ENCODE data around the gene KSR2. TPM values are rescaled to one million over a fixed set of nuclear protein-coding genes. Genes with fewer than 3 reads are reported as not detected.

Gene KSR2
- total and polyA plus RNA-seq, 2 donors (not counting 3 experiments of a cell fraction or from before 2014, with no cell fraction given) = 2.1 to 5.2 TPM

DNA sequence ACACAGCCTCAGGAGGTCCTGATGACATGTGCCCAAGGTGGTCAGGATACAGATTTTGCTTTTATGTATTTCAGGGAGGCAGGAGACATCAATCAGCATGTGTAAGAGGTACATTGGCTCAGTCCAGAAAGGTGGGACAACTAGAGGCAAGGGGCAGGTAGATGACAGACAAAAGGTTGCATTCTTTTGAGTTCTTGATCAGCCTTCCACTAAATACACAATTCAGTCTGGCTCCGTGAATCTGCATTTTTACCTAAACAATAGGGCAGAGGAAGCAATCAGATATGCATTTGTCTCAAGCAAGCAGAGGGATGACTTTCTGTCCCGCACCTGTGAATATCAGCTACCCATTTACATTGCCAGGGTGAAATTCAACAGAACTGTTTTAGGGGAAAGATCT lies 178.6 kb downstream of the KSR2 start:
- intact Hi-C loops (cut with micrococcal nuclease) = no loop called here
- CTCF ChIA-PET = no interaction called here

More for the DNA sequence above, 178.6 kb downstream of the KSR2 start:
- Histone ChIP-seq H3K4me2 (ENCODE audit: insufficient read depth, low read length) (no peak overlapping the region), H3K4me1 (ENCODE audit: control insufficient read depth, extremely low read depth, insufficient read depth, low read length) (no peaks in the 10 kb centered on the region), H4K20me1 (replicated peaks; ENCODE audit: control insufficient read depth, extremely low read depth, insufficient read depth, low read length) (no peaks in the 10 kb centered on the region), H3K27me3 (ENCODE audit: control insufficient read depth in 2 of 2, insufficient read depth in 2 of 2, low read length in 2 of 2) (peaks cover 0 to 2% of the 10 kb centered on the region in 2 experiments), H3K9ac (replicated peaks; ENCODE audit: extremely low read depth, insufficient read depth, low read length) (no peak overlapping the region), H3K79me2 (ENCODE audit: control insufficient read depth, insufficient read depth, low read length) (no peaks in the 10 kb centered on the region), H3K27ac (ENCODE audit: insufficient read depth, low read depth, low read length) (no peak overlapping the region), H2AFZ (ENCODE audit: low read depth, low read length) (no peak overlapping the region), H3K9me3 (replicated peaks; ENCODE audit: control insufficient read depth, insufficient read depth, low read length) (no peaks in the 10 kb centered on the region), H3K9me1 (replicated peaks; ENCODE audit: control insufficient read depth, extremely low read depth, insufficient read depth, low read length) (no peaks in the 10 kb centered on the region), H3K4me3 (replicated peaks in 1 of 3; ENCODE audit: insufficient read depth in 1 of 3, low read depth in 1 of 3, low read length in 3 of 3) (no peak overlapping the region), H3K36me3 (ENCODE audit: control insufficient read depth in 2 of 2, extremely low read depth in 1 of 2, insufficient read depth in 2 of 2, low read length in 2 of 2) (no peaks in the 10 kb centered on the region)
- POLR2A ChIA-PET = no interaction called here
- TF ChIP-seq POLR2AphosphoS5 (IDR thresholded peaks at IDR 0.05; ENCODE audit: insufficient read depth, low read depth, low read length) (no peak), POLR2A (IDR thresholded peaks at IDR 0.05; ENCODE audit: low read depth, low read length) (no peak), MYC (IDR thresholded peaks at IDR 0.05; ENCODE audit: low read depth, low read length) (no peak), JUN (IDR thresholded peaks at IDR 0.05; ENCODE audit: borderline replicate concordance, insufficient read depth, insufficient read length, low read depth) (no peak), FOS (IDR thresholded peaks at IDR 0.05; ENCODE audit: borderline replicate concordance, insufficient read depth, low read length) (no peak), EZH2 (IDR thresholded peaks at IDR 0.05; ENCODE audit: borderline replicate concordance, low read depth, low read length, severe bottlenecking) (no peak), GATA2 (IDR thresholded peaks at IDR 0.05; ENCODE audit: insufficient read depth, insufficient read length, low read depth, low read length) (no peak)
- TF ChIP-seq, protein P1, sequence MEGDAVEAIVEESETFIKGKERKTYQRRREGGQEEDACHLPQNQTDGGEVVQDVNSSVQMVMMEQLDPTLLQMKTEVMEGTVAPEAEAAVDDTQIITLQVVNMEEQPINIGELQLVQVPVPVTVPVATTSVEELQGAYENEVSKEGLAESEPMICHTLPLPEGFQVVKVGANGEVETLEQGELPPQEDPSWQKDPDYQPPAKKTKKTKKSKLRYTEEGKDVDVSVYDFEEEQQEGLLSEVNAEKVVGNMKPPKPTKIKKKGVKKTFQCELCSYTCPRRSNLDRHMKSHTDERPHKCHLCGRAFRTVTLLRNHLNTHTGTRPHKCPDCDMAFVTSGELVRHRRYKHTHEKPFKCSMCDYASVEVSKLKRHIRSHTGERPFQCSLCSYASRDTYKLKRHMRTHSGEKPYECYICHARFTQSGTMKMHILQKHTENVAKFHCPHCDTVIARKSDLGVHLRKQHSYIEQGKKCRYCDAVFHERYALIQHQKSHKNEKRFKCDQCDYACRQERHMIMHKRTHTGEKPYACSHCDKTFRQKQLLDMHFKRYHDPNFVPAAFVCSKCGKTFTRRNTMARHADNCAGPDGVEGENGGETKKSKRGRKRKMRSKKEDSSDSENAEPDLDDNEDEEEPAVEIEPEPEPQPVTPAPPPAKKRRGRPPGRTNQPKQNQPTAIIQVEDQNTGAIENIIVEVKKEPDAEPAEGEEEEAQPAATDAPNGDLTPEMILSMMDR (IDR thresholded peaks at IDR 0.05; ENCODE audit: extremely low read depth in 1 of 2, insufficient read depth in 1 of 2, low read depth in 1 of 2, low read length in 2 of 2) = no peak
- TF ChIP-seq, protein P2, sequence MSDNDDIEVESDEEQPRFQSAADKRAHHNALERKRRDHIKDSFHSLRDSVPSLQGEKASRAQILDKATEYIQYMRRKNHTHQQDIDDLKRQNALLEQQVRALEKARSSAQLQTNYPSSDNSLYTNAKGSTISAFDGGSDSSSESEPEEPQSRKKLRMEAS (IDR thresholded peaks at IDR 0.05; ENCODE audit: insufficient read depth, insufficient read length) = no peak
- no peak for DNase-seq (ENCODE audit: low read depth, low spot score)
- no peak for FAIRE-seq
- dilution Hi-C loops (cut with MboI; ENCODE audit: extremely low pct_ligation_motif_present, low sequenced_read_pairs) = no loop called here
- BruUV-seq (replicated peaks) = no TSS peak

Measured in endothelial cell of umbilical vein (primary cell).